ENCODE measurements around the gene DHPS.

The DHPS gene

GRCh38 chr19:12641456-12641855 lies 40.2 kb downstream of the DHPS start:
- no peak for DNase-seq

GRCh38 chr19:12639901-12640613 lies 41.6 kb downstream of the DHPS start:
- peak; percentile 88 to 90 for DNase-seq

GRCh38 chr19:12638611-12639182 lies 43.0 kb downstream of the DHPS start:
- no peak for DNase-seq

DNA sequence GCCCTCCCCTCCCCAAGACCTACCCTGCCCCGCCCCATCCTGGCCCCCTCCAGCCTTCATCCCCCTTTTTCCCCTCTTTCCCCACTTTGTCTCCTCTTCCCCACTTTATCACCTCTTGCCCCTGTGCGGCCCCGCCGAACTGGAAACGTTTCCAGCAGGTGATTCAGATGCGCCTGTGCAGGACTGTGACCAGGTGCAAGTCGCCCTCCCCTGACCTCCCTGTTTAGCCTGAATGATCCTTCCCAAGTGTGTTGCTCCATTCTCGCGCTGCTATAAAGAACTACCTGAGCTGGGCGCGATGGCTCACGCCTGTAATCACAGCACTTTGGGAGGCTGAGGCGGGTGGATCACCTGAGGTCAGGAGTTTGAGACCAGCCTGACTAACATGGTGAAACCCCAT lies 45.0 kb downstream of the DHPS start:
- no peak for DNase-seq

GRCh38 chr19:12629215-12629614 lies 52.5 kb downstream of the DHPS start:
- DNase-seq: no peak

GRCh38 chr19:12628040-12629022 lies 53.3 kb downstream of the DHPS start:
- no peak for DNase-seq

- DNase-seq: no peak
Observed at GRCh38 chr19:12626958-12627357, 54.7 kb downstream of the DHPS start.

All from CD4-positive, alpha-beta T cell treated with Interferon alpha-2 for 1 hour (primary cell).